Brain microvascular endothelial cell (primary cell): ENCODE data around the gene ZNF385D.

ENCODE experiments used
- DNase-seq: peaks from one replicate; pipeline ENCODE4 v3.0.0-alpha.2; 2020
- H3K27ac ChIP-seq: fragments of 250-450 bp; sonication (Bioruptor Pico); 2 replicates; pipeline ENCODE4 v1.5.1; 2020; ENCODE audit warnings: mild to moderate bottlenecking, moderate library complexity
- H3K27me3 ChIP-seq: fragments of 250-450 bp; sonication (Bioruptor Pico); replicated peaks from 2 replicates; pipeline ENCODE4 v1.5.1; 2020; ENCODE audit warnings: mild to moderate bottlenecking
- H3K36me3 ChIP-seq: fragments of 250-450 bp; sonication (Bioruptor Pico); replicated peaks from 2 replicates; pipeline ENCODE4 v1.5.1; 2020; ENCODE audit warnings: mild to moderate bottlenecking
- H3K4me3 ChIP-seq: 2 replicates; pipeline ENCODE4 v1.5.1; 2011; ENCODE audit warnings: low read depth, mild to moderate bottlenecking, control low read depth, low read length, moderate library complexity
- CTCF ChIP-seq: IDR thresholded peaks from 2 replicates; pipeline ENCODE4 v1.5.1; 2011; ENCODE audit warnings: low read depth, mild to moderate bottlenecking, moderate library complexity, low read length, control low read depth, inconsistent platforms; ENCODE audit errors: missing control alignments
- in situ Hi-C: cut with HindIII; loops from 2 replicates; pipeline ENCODE4 v1.10.0; 2017; ENCODE audit warnings: low sequenced_read_pairs, low pct_ligation_motif_present

ZNF385D gene

GRCh38 chr3:21783839-21784238 lies 32.8 kb upstream of the ZNF385D start:
- H3K4me3 ChIP-seq = no peak overlapping the region
- no peak for TF ChIP-seq CTCF
- no peak overlapping the region for H3K27ac ChIP-seq
- in situ Hi-C loops = no loop called here
- no peaks in the 10 kb centered on the region for H3K27me3 ChIP-seq
- no peak for DNase-seq
- H3K36me3 ChIP-seq = no peaks in the 10 kb centered on the region

- DNase-seq = no peak
- no peak overlapping the region for H3K4me3 ChIP-seq
- no peaks in the 10 kb centered on the region for H3K36me3 ChIP-seq
- no peak for TF ChIP-seq CTCF
- in situ Hi-C loops = no loop called here
- H3K27me3 ChIP-seq = no peaks in the 10 kb centered on the region
- no peak overlapping the region for H3K27ac ChIP-seq
Measured at GRCh38 chr3:21781355-21781754, 30.3 kb upstream of the ZNF385D start.

GRCh38 chr3:21779909-21780308 lies 28.9 kb upstream of the ZNF385D start:
- H3K27me3 ChIP-seq = no peaks in the 10 kb centered on the region
- H3K36me3 ChIP-seq = no peaks in the 10 kb centered on the region
- H3K27ac ChIP-seq = no peak overlapping the region
- in situ Hi-C loops = no loop called here
- no peak for TF ChIP-seq CTCF
- DNase-seq = no peak
- no peak overlapping the region for H3K4me3 ChIP-seq

- in situ Hi-C loops = no loop called here
- no peak for DNase-seq
- TF ChIP-seq CTCF = no peak
- Histone ChIP-seq H3K4me3 (no peak overlapping the region), H3K27me3 (no peaks in the 10 kb centered on the region), H3K36me3 (no peaks in the 10 kb centered on the region), H3K27ac (no peak overlapping the region)
Measured at GRCh38 chr3:21778715-21779114, 27.7 kb upstream of the ZNF385D start.

- no peak for TF ChIP-seq CTCF
- H3K36me3 ChIP-seq = no peaks in the 10 kb centered on the region
- H3K27me3 ChIP-seq = no peaks in the 10 kb centered on the region
- in situ Hi-C loops = no loop called here
- H3K27ac ChIP-seq = no peak overlapping the region
- no peak for DNase-seq
- no peak overlapping the region for H3K4me3 ChIP-seq
Measured at GRCh38 chr3:21777821-21778220, 26.8 kb upstream of the ZNF385D start.

GRCh38 chr3:21766002-21766401 lies 15.0 kb upstream of the ZNF385D start:
- no peaks in the 10 kb centered on the region for H3K27me3 ChIP-seq
- TF ChIP-seq CTCF = no peak
- no peaks in the 10 kb centered on the region for H3K36me3 ChIP-seq
- in situ Hi-C loops = no loop called here
- no peak overlapping the region for H3K4me3 ChIP-seq
- no peak overlapping the region for H3K27ac ChIP-seq
- no peak for DNase-seq
